ENCODE measurements around the gene HLA-F.

GRCh38 chr6:29729774-29730328 is 6.6 kb downstream of the HLA-F start:
- TF ChIP-seq CTCF (IDR thresholded peaks at IDR 0.05): no peak
- no peak for TF ChIP-seq EP300 (IDR thresholded peaks at IDR 0.05)
